ENCODE data around the gene MRFAP1.
"Not testable (repeated sequence)": the region's sequence is repeated elsewhere in the genome, so short reads cannot be mapped to it uniquely, and the experiment has no call there.

The MRFAP1 gene

GRCh38 chr4:6628484-6628883, 12.0 kb upstream of the MRFAP1 start:
- not testable (repeated sequence) for DNase-seq (ENCODE audit: low read depth); H3K4me3 ChIP-seq (ENCODE audit: low read depth, low read length)

GRCh38 chr4:6632125-6632524, 8.4 kb upstream of the MRFAP1 start:
- H3K4me3 ChIP-seq (ENCODE audit: low read depth, low read length), result no peak overlapping the region
- DNase-seq (ENCODE audit: low read depth), result no peak

- DNase-seq (ENCODE audit: low read depth), result peak; percentile 22
Measured at GRCh38 chr4:6633091-6633906, 7.2 kb upstream of the MRFAP1 start.

GRCh38 chr4:6634746-6635145, 5.7 kb upstream of the MRFAP1 start:
- no peak for DNase-seq (ENCODE audit: low read depth)
- no peak overlapping the region for H3K4me3 ChIP-seq (ENCODE audit: low read depth, low read length)

More at GRCh38 chr4:6633091-6633906, 7.2 kb upstream of the MRFAP1 start:
- no peak overlapping the region for H3K4me3 ChIP-seq (ENCODE audit: low read depth, low read length)

GRCh38 chr4:6639137-6639680, 1.3 kb upstream of the MRFAP1 start:
- DNase-seq (ENCODE audit: low read depth), result no peak
- H3K4me3 ChIP-seq (ENCODE audit: low read depth, low read length), result no peak overlapping the region

- no peak for DNase-seq (ENCODE audit: low read depth)
- peak overlapping the region; percentile 91 for H3K4me3 ChIP-seq (ENCODE audit: low read depth, low read length)
Measured at GRCh38 chr4:6641164-6641970, 882 bp downstream of the MRFAP1 start.

- H3K4me3 ChIP-seq (ENCODE audit: low read depth, low read length), result peak overlapping the region; percentile 91
- no peak for DNase-seq (ENCODE audit: low read depth)
Measured at GRCh38 chr4:6641971-6642320, 1.5 kb downstream of the MRFAP1 start.

GRCh38 chr4:6643141-6643847, 2.8 kb downstream of the MRFAP1 start:
- H3K4me3 ChIP-seq (ENCODE audit: low read depth, low read length), result no peak overlapping the region
- DNase-seq (ENCODE audit: low read depth), result no peak

GRCh38 chr4:6644792-6645530, 4.5 kb downstream of the MRFAP1 start:
- no peak overlapping the region for H3K4me3 ChIP-seq (ENCODE audit: low read depth, low read length)
- no peak for DNase-seq (ENCODE audit: low read depth)

GRCh38 chr4:6647169-6647568, 6.7 kb downstream of the MRFAP1 start:
- no peak overlapping the region for H3K4me3 ChIP-seq (ENCODE audit: low read depth, low read length)
- no peak for DNase-seq (ENCODE audit: low read depth)

GRCh38 chr4:6647582-6648230, 7.2 kb downstream of the MRFAP1 start:
- DNase-seq (ENCODE audit: low read depth), result no peak
- no peak overlapping the region for H3K4me3 ChIP-seq (ENCODE audit: low read depth, low read length)

GRCh38 chr4:6649216-6649615, 8.7 kb downstream of the MRFAP1 start:
- no peak for DNase-seq (ENCODE audit: low read depth)
- H3K4me3 ChIP-seq (ENCODE audit: low read depth, low read length), result no peak overlapping the region

- H3K4me3 ChIP-seq (ENCODE audit: low read depth, low read length), result not testable (repeated sequence)
Measured at GRCh38 chr4:6654211-6654610, 13.7 kb downstream of the MRFAP1 start.

GRCh38 chr4:6655291-6655690, 14.8 kb downstream of the MRFAP1 start:
- not testable (repeated sequence) for H3K4me3 ChIP-seq (ENCODE audit: low read depth, low read length); DNase-seq (ENCODE audit: low read depth)

More at GRCh38 chr4:6654211-6654610, 13.7 kb downstream of the MRFAP1 start:
- DNase-seq (ENCODE audit: low read depth), result not testable (repeated sequence)

- no peak overlapping the region for H3K4me3 ChIP-seq (ENCODE audit: low read depth, low read length)
- no peak for DNase-seq (ENCODE audit: low read depth)
Measured at GRCh38 chr4:6655924-6656323, 15.4 kb downstream of the MRFAP1 start.

- H3K4me3 ChIP-seq (ENCODE audit: low read depth, low read length), result no peak overlapping the region
- DNase-seq (ENCODE audit: low read depth), result no peak
Measured at GRCh38 chr4:6657242-6658208, 17.0 kb downstream of the MRFAP1 start.

- peak overlapping the region; percentile 38 for H3K4me3 ChIP-seq (ENCODE audit: low read depth, low read length)
- DNase-seq (ENCODE audit: low read depth), result no peak
Measured at GRCh38 chr4:6658209-6658595, 17.7 kb downstream of the MRFAP1 start.

Measured in skeletal muscle cell (primary cell).